Stimulated activated CD4-positive, alpha-beta T cell treated with anti-CD3 and anti-CD28 coated beads, Interleukin-2, amount 100 ng/mL, for 24 hours (primary cell): ENCODE results near the gene NRL.

Source experiments
- DNase-seq, 2 donors: peaks; one replicate each; pipeline ENCODE4 v3.0.0-alpha.2; 2020

Gene NRL

GRCh38 chr14:24143511-24143910 is 28.8 kb upstream of the NRL start:
- no peak for DNase-seq

GRCh38 chr14:24141097-24141880 is 26.5 kb upstream of the NRL start, which contains the start of gene EMC9:
Gene EMC9, minus strand, starts transcription at chr14:24141591. Its CDS starts 287 bp downstream, at chr14:24141304.
- DNase-seq: peak; percentile 100

GRCh38 chr14:24139272-24139934 is 24.7 kb upstream of the NRL start:
- peak in 1 of 2 donors; percentile 45 for DNase-seq

GRCh38 chr14:24138396-24139271 is 23.9 kb upstream of the NRL start:
- DNase-seq: no peak

GRCh38 chr14:24137529-24138395 is 23.0 kb upstream of the NRL start:
- no peak for DNase-seq

- peak in 1 of 2 donors; percentile 34 for DNase-seq
These were observed 22.2 kb upstream of the NRL start for GRCh38 chr14:24136684-24137528.

- peak; percentile 94 to 95 for DNase-seq
These were observed 21.3 kb upstream of the NRL start, which contains the start of gene PSME1 for GRCh38 chr14:24135834-24136683. Gene PSME1, plus strand, starts transcription at chr14:24136194. Its CDS starts 69 bp downstream, at chr14:24136263.

- no peak for DNase-seq
These were observed 20.8 kb upstream of the NRL start for GRCh38 chr14:24135584-24135833.

- DNase-seq: no peak
These were observed 19.0 kb upstream of the NRL start for GRCh38 chr14:24133735-24134134.

GRCh38 chr14:24132976-24133375 is 18.2 kb upstream of the NRL start:
- DNase-seq: no peak

GRCh38 chr14:24132061-24132685 is 17.4 kb upstream of the NRL start:
- peak in 1 of 2 donors; percentile 27 for DNase-seq

GRCh38 chr14:24131549-24131966 is 16.8 kb upstream of the NRL start:
- DNase-seq: no peak

GRCh38 chr14:24130717-24131548 is 16.2 kb upstream of the NRL start:
- DNase-seq: no peak

- DNase-seq: no peak
These were observed 15.6 kb upstream of the NRL start, which contains the start of gene FITM1 for GRCh38 chr14:24130380-24130716. Gene FITM1, plus strand, starts transcription at chr14:24130659. Its CDS starts 905 bp downstream, at chr14:24131564.

- DNase-seq: no peak
These were observed 14.8 kb upstream of the NRL start for GRCh38 chr14:24129410-24129998.

- no peak for DNase-seq
These were observed 12.9 kb upstream of the NRL start for GRCh38 chr14:24127673-24128072.

GRCh38 chr14:24126939-24127338 is 12.2 kb upstream of the NRL start:
- no peak for DNase-seq
